Measurements from ENCODE around the gene HMOX2.
A peak's percentile ranks its signal among the peaks of the same experiment; 100 is the strongest.

The HMOX2 gene, protein sequence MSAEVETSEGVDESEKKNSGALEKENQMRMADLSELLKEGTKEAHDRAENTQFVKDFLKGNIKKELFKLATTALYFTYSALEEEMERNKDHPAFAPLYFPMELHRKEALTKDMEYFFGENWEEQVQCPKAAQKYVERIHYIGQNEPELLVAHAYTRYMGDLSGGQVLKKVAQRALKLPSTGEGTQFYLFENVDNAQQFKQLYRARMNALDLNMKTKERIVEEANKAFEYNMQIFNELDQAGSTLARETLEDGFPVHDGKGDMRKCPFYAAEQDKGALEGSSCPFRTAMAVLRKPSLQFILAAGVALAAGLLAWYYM

GRCh38 chr16:4475880-4476788 lies at the start of gene HMOX2:
Gene HMOX2, plus strand, starts transcription at chr16:4476398. Its CDS starts 29,127 bp downstream, at chr16:4505525.
- DNase-seq, result peak; percentile 93

DNA sequence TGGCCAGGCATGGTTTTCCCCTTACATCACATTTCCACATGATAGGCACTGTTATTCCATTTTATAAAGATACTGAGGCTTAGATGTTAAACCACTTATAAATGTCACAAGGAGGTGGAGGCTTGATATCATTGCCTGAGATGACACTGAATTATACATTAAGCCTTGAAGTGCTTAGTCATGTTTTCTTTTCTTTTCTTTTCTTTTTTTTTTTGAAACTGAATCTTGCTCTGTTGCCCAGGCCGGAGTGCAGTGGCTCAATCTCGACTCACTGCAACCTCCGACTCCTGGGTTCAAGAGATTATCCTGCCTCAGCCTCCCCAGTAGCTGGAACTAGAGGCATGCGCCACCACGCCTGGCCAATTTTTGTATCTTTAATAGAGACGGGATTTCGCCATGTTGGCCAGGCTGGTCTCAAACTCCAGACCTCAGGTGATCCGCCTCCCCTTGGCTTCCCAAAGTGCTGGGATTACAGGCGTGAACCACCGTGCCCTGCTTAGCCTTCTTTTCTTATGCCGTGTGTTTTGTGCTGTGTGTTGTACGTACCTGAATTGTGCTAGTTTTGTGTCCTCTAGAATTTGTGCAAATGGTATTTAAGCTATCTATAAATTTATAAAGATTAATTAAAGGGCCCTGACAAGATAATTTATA lies 49.4 kb upstream of the HMOX2 start:
- no peak for DNase-seq

GRCh38 chr16:4428500-4428899 lies 47.7 kb upstream of the HMOX2 start:
- no peak for DNase-seq

DNA sequence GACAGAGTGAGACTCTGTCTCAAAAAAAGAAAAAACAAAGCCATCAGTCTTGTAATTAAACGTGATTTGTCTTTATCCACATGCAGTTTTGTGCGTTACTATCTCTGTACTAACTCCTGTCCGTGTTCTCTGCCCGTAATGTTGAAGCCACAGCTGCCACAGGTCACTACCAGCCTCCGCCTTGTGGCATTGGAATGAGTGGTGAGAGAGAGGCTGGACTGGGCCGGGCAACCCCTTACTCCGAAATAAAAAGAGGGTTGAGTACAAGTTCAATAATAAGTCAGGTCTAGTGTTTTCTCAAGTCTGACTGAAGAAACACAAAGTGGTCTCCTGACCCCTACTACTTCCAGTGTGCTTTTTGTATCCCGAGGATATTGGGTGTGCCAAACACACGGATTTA lies 45.2 kb upstream of the HMOX2 start:
- no peak for DNase-seq

DNA sequence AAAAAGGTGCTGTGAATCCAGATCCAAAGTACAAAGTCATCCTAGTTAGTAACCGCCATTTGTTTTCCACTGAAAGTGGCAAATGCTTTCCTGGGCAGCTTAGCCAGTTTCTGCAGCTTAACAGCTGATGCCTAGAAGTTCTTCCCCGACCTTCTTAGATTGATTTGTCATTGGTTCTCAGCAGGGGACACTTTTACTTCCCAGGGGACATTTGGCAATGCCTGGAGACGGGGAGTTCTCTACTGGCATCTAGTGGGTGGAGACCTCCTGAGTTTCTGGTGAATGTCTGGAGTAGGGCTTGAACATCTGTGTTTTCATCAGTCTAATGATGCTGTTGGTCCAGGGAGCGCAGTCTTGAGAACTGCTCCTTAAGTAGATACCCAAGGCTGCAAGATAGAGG lies 43.0 kb upstream of the HMOX2 start:
- DNase-seq, result no peak

DNA sequence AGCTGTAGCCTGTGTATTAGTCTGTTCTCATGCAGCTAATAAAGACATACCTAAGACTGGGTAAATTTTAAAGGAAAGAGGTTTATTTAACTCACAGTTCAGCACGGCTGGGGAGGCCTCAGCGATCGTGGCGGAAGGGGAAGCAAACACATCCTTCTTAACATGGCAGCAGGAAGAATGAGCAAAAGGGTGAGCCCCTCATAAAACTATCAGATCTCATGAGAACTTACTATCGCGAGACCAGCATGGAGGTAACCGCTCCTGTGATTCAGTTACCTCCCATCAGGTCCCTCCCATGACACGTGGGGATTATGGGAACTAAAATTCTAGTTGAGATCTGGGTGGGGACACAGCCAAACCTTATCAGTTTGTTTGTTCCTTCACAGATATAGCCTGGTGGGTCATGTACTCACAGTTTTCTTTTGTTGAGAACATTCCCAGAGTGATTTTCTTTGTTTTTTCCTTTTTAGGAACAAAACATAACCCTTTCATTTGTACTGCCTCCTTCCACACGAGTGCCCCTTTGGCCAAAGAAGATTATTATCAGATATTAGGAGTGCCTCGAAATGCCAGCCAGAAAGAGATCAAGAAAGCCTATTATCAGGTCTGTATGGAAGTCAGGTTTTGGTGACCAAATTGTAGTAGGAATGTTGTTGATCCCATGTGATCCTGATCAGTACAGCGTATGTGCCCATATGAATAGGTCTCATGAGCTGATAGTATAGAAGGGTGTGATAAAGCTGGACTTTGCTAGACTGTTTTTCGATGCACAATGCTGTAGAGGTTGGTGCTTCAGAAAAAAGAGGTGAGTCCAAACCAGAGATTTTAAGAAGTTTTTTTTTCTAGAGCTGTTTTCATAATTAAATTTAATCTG lies 42.0 kb upstream of the HMOX2 start:
- no peak for DNase-seq

DNA sequence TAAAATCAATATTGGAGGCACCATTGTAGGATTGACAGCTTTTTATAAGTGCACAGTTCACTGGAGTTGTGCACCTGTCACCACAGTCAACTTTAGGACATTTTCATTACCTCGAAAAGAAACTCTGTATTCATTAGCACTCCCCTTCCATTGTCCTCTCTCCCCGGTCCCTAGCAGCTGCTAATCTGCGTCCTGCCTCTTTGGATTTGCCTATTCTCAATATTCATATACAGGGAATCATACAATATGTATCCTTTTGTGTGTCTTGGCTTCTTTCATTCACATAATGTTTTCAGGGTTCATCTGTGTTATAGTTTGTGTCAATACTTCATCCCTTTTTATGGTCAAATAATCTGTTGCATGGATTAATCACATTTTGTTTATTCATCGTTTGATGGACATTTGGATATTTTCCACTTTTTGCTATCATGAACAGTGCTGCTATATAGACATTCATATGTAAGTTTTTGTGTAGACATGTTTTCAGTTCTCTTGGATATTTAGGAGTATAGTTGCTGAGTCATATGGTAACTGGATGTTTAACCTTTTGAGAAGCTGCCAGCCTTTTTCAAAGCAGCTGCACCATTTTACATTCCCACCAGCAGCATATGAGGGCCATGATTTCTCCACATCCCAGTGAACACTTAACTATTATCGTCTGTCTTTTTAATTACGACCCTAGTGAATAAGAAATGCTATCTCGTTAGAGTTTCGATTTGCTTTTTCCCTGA lies 40.7 kb upstream of the HMOX2 start:
- no peak for DNase-seq

GRCh38 chr16:4437366-4437765 lies 38.8 kb upstream of the HMOX2 start:
- no peak for DNase-seq

DNA sequence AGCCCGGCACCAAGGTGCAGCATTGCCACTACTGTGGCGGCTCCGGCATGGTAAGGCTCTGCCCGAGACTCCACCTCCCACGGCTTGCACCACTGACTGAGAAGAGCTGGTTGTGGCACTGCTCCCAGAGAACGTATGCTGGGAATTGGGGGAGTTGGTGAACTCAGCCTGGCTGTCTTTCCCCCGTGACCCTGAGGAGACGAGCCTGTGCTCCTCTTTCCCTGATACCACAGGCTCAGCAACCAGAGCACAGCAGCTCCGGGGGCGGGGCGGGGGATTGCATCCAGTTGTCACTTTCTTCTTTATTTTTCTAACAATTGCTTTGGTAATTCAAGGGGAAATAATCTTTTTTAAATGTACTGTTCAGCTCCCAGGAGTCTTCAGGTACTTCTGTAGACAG lies 33.8 kb upstream of the HMOX2 start:
- no peak for DNase-seq

DNA sequence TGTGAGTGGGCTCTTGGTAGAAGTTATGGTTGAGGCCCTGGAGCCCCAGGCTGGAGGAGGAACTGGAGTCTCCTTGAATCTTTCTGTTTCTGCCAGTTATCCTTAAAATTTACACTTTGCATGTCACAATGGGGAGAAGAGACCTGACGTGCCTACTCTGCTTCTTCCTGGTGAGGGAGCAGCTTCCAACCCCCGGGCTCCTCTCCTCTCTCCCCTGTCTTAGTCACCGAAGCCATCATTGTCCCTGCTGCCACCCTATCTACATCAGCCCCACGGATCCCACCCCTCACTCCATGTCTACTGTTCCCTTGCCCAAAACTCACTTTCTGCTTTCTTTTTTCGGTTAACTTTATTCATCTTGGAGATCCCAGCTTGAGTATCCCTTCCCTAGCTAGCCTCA lies 32.9 kb upstream of the HMOX2 start:
- no peak for DNase-seq

DNA sequence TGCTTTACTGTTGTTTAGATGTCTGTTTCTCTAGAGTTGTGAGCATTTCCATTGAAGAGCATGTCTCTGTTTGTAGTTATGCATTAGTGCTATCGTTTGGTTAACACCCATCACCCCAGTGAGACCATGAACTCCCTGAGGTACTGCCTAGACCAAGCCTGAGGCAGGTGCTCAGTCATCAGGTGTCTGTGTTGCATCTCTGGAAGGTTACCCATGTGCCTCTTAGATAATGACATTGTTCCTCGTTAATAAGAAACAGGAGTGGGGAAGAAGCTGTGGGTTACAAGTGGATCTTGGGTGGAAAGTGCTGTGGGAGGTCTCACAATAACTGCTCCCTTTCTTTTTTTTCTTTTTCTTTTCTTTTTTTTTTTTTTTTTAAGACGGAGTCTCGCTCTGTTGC lies 32.2 kb upstream of the HMOX2 start:
- no peak for DNase-seq

DNA sequence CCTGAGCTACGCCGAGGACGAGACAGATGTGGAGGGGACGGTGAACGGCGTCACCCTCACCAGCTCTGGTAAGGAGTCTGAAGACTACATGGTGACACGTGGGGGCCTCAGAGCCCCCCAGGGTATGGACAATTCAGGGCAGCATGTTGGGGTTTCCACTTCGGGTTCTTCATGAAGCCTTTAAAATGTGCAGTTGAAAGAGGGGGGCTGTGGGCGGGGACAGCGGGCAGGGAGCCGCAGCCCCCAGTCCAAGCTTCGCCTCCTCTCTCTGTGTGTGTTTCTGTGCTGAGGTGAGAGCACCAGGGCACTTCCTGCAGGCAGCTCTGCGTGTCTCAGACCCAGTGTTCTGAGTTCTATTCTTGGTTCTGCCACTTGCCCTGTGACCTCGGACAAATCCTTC lies 25.8 kb upstream of the HMOX2 start:
- no peak for DNase-seq

DNA sequence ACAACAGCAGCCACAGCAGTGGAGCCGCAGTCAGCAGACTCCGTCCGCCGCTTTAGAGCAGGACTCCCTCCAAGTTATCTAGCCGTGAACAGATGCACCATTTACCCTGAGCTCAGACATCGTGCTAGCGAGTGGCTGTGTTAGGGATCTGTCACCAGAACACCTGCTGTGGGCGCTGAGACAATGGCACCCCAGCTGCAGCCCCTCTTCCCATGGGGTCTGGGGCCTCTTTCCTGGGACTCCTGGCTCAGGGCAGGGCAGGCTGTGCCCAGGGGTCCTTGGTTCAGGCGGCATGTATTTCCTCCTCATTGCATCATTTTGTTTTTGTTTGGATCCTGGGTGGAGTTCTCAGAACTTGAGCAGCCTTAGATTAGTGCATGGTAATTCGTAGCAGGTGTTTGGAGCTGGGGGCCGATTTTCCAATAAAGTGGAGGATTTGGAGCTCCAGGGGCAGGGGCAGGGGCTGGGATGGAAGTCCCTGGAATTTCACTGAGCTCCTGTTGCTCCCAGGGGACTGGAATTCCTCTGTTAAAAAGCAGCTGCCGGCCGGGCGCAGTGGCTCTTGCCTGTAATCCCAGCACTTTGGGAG lies 25.2 kb upstream of the HMOX2 start:
- DNase-seq, result no peak

DNA sequence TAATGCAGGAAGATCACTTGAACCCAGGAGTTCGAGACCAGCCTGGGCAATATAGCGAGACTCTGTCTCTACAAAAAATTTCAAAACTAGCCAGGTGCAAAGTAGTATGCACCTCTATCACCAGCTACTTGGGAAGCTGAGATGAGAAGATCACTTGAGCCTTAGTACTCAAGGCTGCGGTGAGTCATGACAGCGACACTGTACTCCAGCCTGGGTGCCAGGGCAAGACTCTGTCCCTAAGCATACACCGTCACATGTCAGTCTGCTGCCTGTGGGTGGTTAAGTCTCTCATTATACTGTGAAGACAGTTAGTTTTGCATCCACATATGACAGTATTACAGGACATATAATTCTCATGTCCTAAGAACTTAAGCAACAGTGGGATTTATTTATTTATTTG lies 23.5 kb upstream of the HMOX2 start:
- DNase-seq, result no peak

- no peak for DNase-seq
These were observed 21.6 kb upstream of the HMOX2 start for GRCh38 chr16:4454623-4455022.

DNA sequence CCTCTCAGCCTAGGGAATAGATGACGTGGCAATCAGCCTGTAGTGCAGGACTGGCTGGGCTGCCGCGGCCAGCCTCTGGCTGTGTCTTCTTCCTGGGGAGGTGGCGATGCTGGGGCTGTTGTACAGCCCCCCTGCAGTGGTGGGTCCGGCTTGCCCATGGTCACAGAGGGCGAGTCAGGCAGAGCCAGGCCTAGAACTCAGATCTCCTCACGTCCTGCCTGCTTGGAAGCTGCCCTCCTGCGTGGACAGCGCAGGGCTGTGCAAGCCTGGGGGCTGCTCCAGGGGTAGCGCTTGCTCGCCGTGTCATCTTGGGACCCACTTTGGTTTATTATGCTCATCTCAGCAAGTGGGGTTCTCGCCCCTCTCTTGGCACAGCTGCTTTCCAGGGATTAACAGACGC lies 21.1 kb upstream of the HMOX2 start:
- no peak for DNase-seq

DNA sequence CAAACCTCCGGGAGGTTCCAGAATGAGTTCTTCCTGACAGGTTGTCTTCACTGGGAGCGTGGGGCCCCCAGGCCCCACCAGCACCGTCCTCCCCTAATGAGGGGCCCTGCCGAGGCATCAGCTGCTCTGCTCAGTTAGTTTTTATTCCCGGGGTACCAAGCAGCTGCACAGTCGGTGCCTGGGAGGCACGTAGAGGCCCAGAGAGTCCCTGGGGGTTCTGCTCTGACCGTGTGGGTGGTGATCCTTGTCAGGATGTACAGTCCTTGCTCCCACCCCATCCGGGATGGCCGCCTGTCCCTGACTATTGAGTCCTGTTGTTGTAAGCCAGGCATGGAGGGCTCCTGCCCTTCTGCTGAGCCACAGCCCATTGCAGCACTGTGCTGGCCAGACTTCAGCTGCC lies 20.2 kb upstream of the HMOX2 start:
- no peak for DNase-seq

GRCh38 chr16:4460936-4461249 lies 15.3 kb upstream of the HMOX2 start:
- no peak for DNase-seq

- no peak for DNase-seq
These were observed 14.7 kb upstream of the HMOX2 start for GRCh38 chr16:4461250-4462085.

- DNase-seq, result no peak
These were observed 12.6 kb upstream of the HMOX2 start for GRCh38 chr16:4463522-4464163.

All from GDM1 (cell line).